Activated T-cell treated with anti-CD3 and anti-CD28 coated beads, Interleukin-2, amount 50 U/mL, for 72 hours (primary cell): ENCODE data around the gene TRIM23. TPM values are rescaled to one million over a fixed set of nuclear protein-coding genes. Genes with fewer than 3 reads are reported as not detected.
"Not testable (repeated sequence)": the region's sequence is repeated elsewhere in the genome, so short reads cannot be mapped to it uniquely, and the experiment has no call there.

Source experiments
- ATAC-seq, 2 donors: fragments of 150-1000 bp; cut with Tn5 transposase; replicated peaks in 1 of 2; 2 replicates each; pipeline ENCODE4 v1.10.0; 2021; ENCODE audit warnings: moderate library complexity in 2 of 2, mild to moderate bottlenecking in 1 of 2
- DNase-seq, 2 donors: peaks; one replicate each; pipeline ENCODE4 v3.0.0; 2021 to 2022; ENCODE audit warnings: mixed read lengths in 1 of 2
- H3K27ac Mint-ChIP-seq: one replicate; pipeline ENCODE4 v1.8.0; 2022; ENCODE audit warnings: mild to moderate bottlenecking, moderate library complexity, mixed read lengths
- H3K27me3 Mint-ChIP-seq: one replicate; pipeline ENCODE4 v1.8.0; 2022; ENCODE audit warnings: low read depth, mixed read lengths
- H3K36me3 Mint-ChIP-seq, 2 donors: one replicate each; pipeline ENCODE4 v1.8.0; 2022; ENCODE audit warnings: mixed read lengths in 2 of 2, mild to moderate bottlenecking in 1 of 2; ENCODE audit not compliant: insufficient read depth in 2 of 2
- H3K4me1 Mint-ChIP-seq: one replicate; pipeline ENCODE4 v1.8.0; 2022; ENCODE audit warnings: low read depth, mixed read lengths
- H3K4me3 Mint-ChIP-seq, 2 donors: one replicate each; pipeline ENCODE4 v1.8.0; 2022; ENCODE audit warnings: mild to moderate bottlenecking in 2 of 2, mixed read lengths in 2 of 2, moderate library complexity in 2 of 2
- H3K9me3 Mint-ChIP-seq, 2 donors: one replicate each; pipeline ENCODE4 v1.8.0; 2022; ENCODE audit warnings: mixed read lengths in 2 of 2
- total RNA-seq, 2 donors: library from RNA; stranded (reverse); gene quantifications; one replicate each; pipeline ENCODE4 v1.2.3, GENCODE V29; 2022

The TRIM23 gene
- total RNA-seq, 2 donors from 2014 or later: 8.5 to 9.8 TPM

GRCh38 chr5:65621961-65622360 is 2.2 kb downstream of the TRIM23 start:
- H3K27ac Mint-ChIP-seq, DNase-seq, H3K27me3 Mint-ChIP-seq, H3K36me3 Mint-ChIP-seq, ATAC-seq, H3K9me3 Mint-ChIP-seq: not testable (repeated sequence)
- H3K4me3 Mint-ChIP-seq: peak overlapping the region; percentile 97 to 100
- H3K4me1 Mint-ChIP-seq: peaks cover 34% of the 10 kb centered on the region

GRCh38 chr5:65620021-65620420 is 4.1 kb downstream of the TRIM23 start:
- Mint-ChIP-seq H3K4me1 (peaks cover 22% of the 10 kb centered on the region), H3K9me3 (no peaks in the 10 kb centered on the region), H3K36me3 (peaks cover 2 to 3% of the 10 kb centered on the region in 2 donors), H3K27me3 (no peaks in the 10 kb centered on the region), H3K27ac (no peak overlapping the region), H3K4me3 (no peak overlapping the region)
- DNase-seq: no peak
- ATAC-seq: no peak

- no peaks in the 10 kb centered on the region for H3K27me3 Mint-ChIP-seq
- ATAC-seq: no peak
- no peak overlapping the region for H3K27ac Mint-ChIP-seq
These were observed 11.7 kb downstream of the TRIM23 start for GRCh38 chr5:65612298-65612907.

GRCh38 chr5:65611524-65611923 is 12.6 kb downstream of the TRIM23 start:
- Mint-ChIP-seq H3K36me3 (peaks cover 13 to 19% of the 10 kb centered on the region in 2 donors), H3K27me3 (no peaks in the 10 kb centered on the region), H3K27ac (peak overlapping the region; percentile 40), H3K4me1 (no peaks in the 10 kb centered on the region), H3K4me3 (no peak overlapping the region), H3K9me3 (no peaks in the 10 kb centered on the region)
- no peak for ATAC-seq
- no peak for DNase-seq

More at GRCh38 chr5:65612298-65612907, 11.7 kb downstream of the TRIM23 start:
- Mint-ChIP-seq H3K4me3 (no peak overlapping the region), H3K36me3 (peaks cover 9 to 19% of the 10 kb centered on the region in 2 donors), H3K4me1 (no peaks in the 10 kb centered on the region), H3K9me3 (no peaks in the 10 kb centered on the region)
- DNase-seq: no peak

- peaks cover 30 to 43% of the 10 kb centered on the region in 2 donors for H3K36me3 Mint-ChIP-seq
- H3K9me3 Mint-ChIP-seq: peaks cover 5 to 14% of the 10 kb centered on the region in 2 donors
- not testable (repeated sequence) for H3K4me1 Mint-ChIP-seq, ATAC-seq, H3K27ac Mint-ChIP-seq, DNase-seq, H3K27me3 Mint-ChIP-seq, H3K4me3 Mint-ChIP-seq
These were observed 22.4 kb downstream of the TRIM23 start for GRCh38 chr5:65601761-65602160.

GRCh38 chr5:65588694-65589093 is 35.4 kb downstream of the TRIM23 start:
- H3K27ac Mint-ChIP-seq: no peak overlapping the region
- no peaks in the 10 kb centered on the region for H3K27me3 Mint-ChIP-seq
- no peaks in the 10 kb centered on the region for H3K4me1 Mint-ChIP-seq
- H3K4me3 Mint-ChIP-seq: no peak overlapping the region
- peaks cover 8 to 10% of the 10 kb centered on the region in 2 donors for H3K36me3 Mint-ChIP-seq
- ATAC-seq: no peak
- no peak for DNase-seq
- H3K9me3 Mint-ChIP-seq: no peaks in the 10 kb centered on the region

GRCh38 chr5:65577141-65577540 is 47.0 kb downstream of the TRIM23 start:
- DNase-seq (no peak), ATAC-seq (no peak)
- H3K9me3 Mint-ChIP-seq: no peaks in the 10 kb centered on the region
- H3K27ac Mint-ChIP-seq: peak overlapping the region; percentile 89
- H3K27me3 Mint-ChIP-seq: no peaks in the 10 kb centered on the region
- H3K4me1 Mint-ChIP-seq: peaks cover 12% of the 10 kb centered on the region
- peaks cover 2 to 19% of the 10 kb centered on the region in 2 donors for H3K36me3 Mint-ChIP-seq
- no peak overlapping the region for H3K4me3 Mint-ChIP-seq

GRCh38 chr5:65570598-65571226 is 53.4 kb downstream of the TRIM23 start:
- H3K27me3 Mint-ChIP-seq: no peaks in the 10 kb centered on the region

GRCh38 chr5:65566505-65566904 is 57.6 kb downstream of the TRIM23 start:
- H3K27me3 Mint-ChIP-seq: no peaks in the 10 kb centered on the region
- no peak for ATAC-seq
- H3K9me3 Mint-ChIP-seq: no peaks in the 10 kb centered on the region
- DNase-seq: no peak
- H3K27ac Mint-ChIP-seq: peak overlapping the region; percentile 53
- H3K4me1 Mint-ChIP-seq: peaks cover 57% of the 10 kb centered on the region
- peak overlapping the region in 1 of 2 donors; percentile 12 for H3K4me3 Mint-ChIP-seq
- peaks cover 6 to 12% of the 10 kb centered on the region in 2 donors for H3K36me3 Mint-ChIP-seq

More at GRCh38 chr5:65570598-65571226, 53.4 kb downstream of the TRIM23 start:
- Mint-ChIP-seq H3K9me3 (no peaks in the 10 kb centered on the region), H3K36me3 (peaks cover 1 to 13% of the 10 kb centered on the region in 2 donors), H3K4me3 (no peak overlapping the region), H3K4me1 (peaks cover 34% of the 10 kb centered on the region), H3K27ac (peak overlapping the region; percentile 38)
- no peak for ATAC-seq
- no peak for DNase-seq

- ATAC-seq (no peak), DNase-seq (no peak)
- Mint-ChIP-seq H3K4me3 (peak overlapping the region; percentile 94 to 95), H3K36me3 (peaks cover 6 to 14% of the 10 kb centered on the region in 2 donors), H3K27ac (peak overlapping the region; percentile 98), H3K9me3 (no peaks in the 10 kb centered on the region), H3K27me3 (no peaks in the 10 kb centered on the region), H3K4me1 (peaks cover 68% of the 10 kb centered on the region)
These were observed 60.4 kb downstream of the TRIM23 start for GRCh38 chr5:65563777-65564176.

GRCh38 chr5:65562731-65563701 is 61.1 kb downstream of the TRIM23 start, which contains the start of the genes CENPK and PPWD1:
Gene CENPK, minus strand, starts transcription at chr5:65563168. Its CDS starts 8,261 bp downstream, at chr5:65554907.
Gene PPWD1, plus strand, starts transcription at chr5:65563296. Its CDS starts 15 bp downstream, at chr5:65563311.
- H3K27me3 Mint-ChIP-seq: no peaks in the 10 kb centered on the region
- ATAC-seq: peak; percentile 99
- peaks cover 11 to 17% of the 10 kb centered on the region in 2 donors for H3K36me3 Mint-ChIP-seq
- DNase-seq: peak; percentile 94 to 97
- H3K9me3 Mint-ChIP-seq: no peaks in the 10 kb centered on the region
- H3K27ac Mint-ChIP-seq: peak within 1 kb of the TSS; percentile 98
- H3K4me1 Mint-ChIP-seq: peaks cover 65% of the 10 kb centered on the region
- H3K4me3 Mint-ChIP-seq: peak within 1 kb of the TSS; percentile 94 to 95

GRCh38 chr5:65556718-65557117 is 67.4 kb downstream of the TRIM23 start:
- Mint-ChIP-seq H3K27me3 (no peaks in the 10 kb centered on the region), H3K36me3 (peaks cover 11 to 32% of the 10 kb centered on the region in 2 donors), H3K9me3 (no peaks in the 10 kb centered on the region), H3K4me3 (peak overlapping the region in 1 of 2 donors; percentile 3), H3K27ac (no peak overlapping the region), H3K4me1 (peaks cover 31% of the 10 kb centered on the region)
- ATAC-seq (no peak), DNase-seq (no peak)
